HepG2 (cell line): ENCODE results near the gene TBC1D16. TPM values are rescaled to one million over a fixed set of nuclear protein-coding genes. Genes with fewer than 3 reads are reported as not detected.

Experiments
- AGO1 ChIP-seq: fragments of 200-400 bp; formaldehyde crosslinking; IDR thresholded peaks from 2 replicates; pipeline ENCODE4 v1.6.1; 2017; ENCODE audit warnings: mild to moderate bottlenecking, low read depth, low read length, moderate library complexity; ENCODE audit not compliant: poor library complexity, severe bottlenecking
- CBX1 ChIP-seq: IDR thresholded peaks from one replicate; pipeline ENCODE4 v1.6.1; 2016; ENCODE audit warnings: antibody characterized with exemption, low read depth
- FOSL2 ChIP-seq: sonication (generic); formaldehyde crosslinking; IDR thresholded peaks from 2 replicates; pipeline ENCODE4 v1.4.0; 2020; ENCODE audit warnings: missing genetic modification reagents
- HNRNPL ChIP-seq: fragments of 200-400 bp; formaldehyde crosslinking; IDR thresholded peaks from 2 replicates; pipeline ENCODE4 v1.6.1; 2017; ENCODE audit warnings: mild to moderate bottlenecking, low read depth, low read length
- MED8 ChIP-seq: sonication (generic); formaldehyde crosslinking; IDR thresholded peaks from 2 replicates; pipeline ENCODE4 v1.8.1; 2023; ENCODE audit warnings: mild to moderate bottlenecking, missing genetic modification reagents; ENCODE audit not compliant: insufficient replicate concordance
- MTA1 ChIP-seq: sonication (generic); formaldehyde crosslinking; IDR thresholded peaks from 2 replicates; pipeline ENCODE4 v1.4.0; 2020; ENCODE audit warnings: missing genetic modification reagents, mild to moderate bottlenecking, borderline replicate concordance
- NFKB2 ChIP-seq: sonication (generic); formaldehyde crosslinking; IDR thresholded peaks from 2 replicates; pipeline ENCODE4 v1.4.0; 2020; ENCODE audit warnings: missing genetic modification reagents, borderline replicate concordance
- POLR2A ChIP-seq, 2 experiments: IDR thresholded peaks; 2 replicates each; pipeline ENCODE4 v1.6.1; 2011; ENCODE audit warnings: low read depth in 2 of 2, low read length in 2 of 2, mild to moderate bottlenecking in 1 of 2, moderate library complexity in 1 of 2; ENCODE audit not compliant: insufficient read depth in 1 of 2
- ZBTB42 ChIP-seq: sonication (generic); formaldehyde crosslinking; IDR thresholded peaks from 2 replicates; pipeline ENCODE4 v1.5.0; 2020; ENCODE audit warnings: mild to moderate bottlenecking, missing genetic modification reagents
- ZBTB7A ChIP-seq: sonication (generic); formaldehyde crosslinking; IDR thresholded peaks from 2 replicates; pipeline ENCODE4 v1.8.0; 2022; ENCODE audit warnings: mild to moderate bottlenecking, missing genetic modification reagents
- ZFP41 ChIP-seq: sonication (generic); formaldehyde crosslinking; IDR thresholded peaks from 2 replicates; pipeline ENCODE4 v1.4.0; 2020; ENCODE audit warnings: mild to moderate bottlenecking, missing genetic modification reagents, borderline replicate concordance
- ZNF138 ChIP-seq: sonication (generic); formaldehyde crosslinking; IDR thresholded peaks from 2 replicates; pipeline ENCODE4 v1.5.0; 2020; ENCODE audit warnings: mild to moderate bottlenecking, low read depth, missing genetic modification reagents
- ZNF232 ChIP-seq: sonication (generic); formaldehyde crosslinking; IDR thresholded peaks from 2 replicates; pipeline ENCODE4 v1.4.0; 2020; ENCODE audit warnings: missing genetic modification reagents, borderline replicate concordance
- ZNF572 ChIP-seq: sonication (generic); formaldehyde crosslinking; IDR thresholded peaks from 2 replicates; pipeline ENCODE4 v1.5.1; 2020; ENCODE audit warnings: mild to moderate bottlenecking, missing genetic modification reagents
- ZNF629 ChIP-seq: sonication (generic); formaldehyde crosslinking; conservative IDR thresholded peaks from 2 replicates; pipeline ENCODE4 v1.5.0; 2020; ENCODE audit warnings: missing genetic modification reagents
- ZNF790 ChIP-seq: sonication (generic); formaldehyde crosslinking; IDR thresholded peaks from 2 replicates; pipeline ENCODE4 v1.8.0; 2022; ENCODE audit warnings: missing genetic modification reagents, mild to moderate bottlenecking, borderline replicate concordance
- ZSCAN22 ChIP-seq: sonication (generic); formaldehyde crosslinking; IDR thresholded peaks from 2 replicates; pipeline ENCODE4 v1.4.0; 2020; ENCODE audit warnings: mild to moderate bottlenecking, missing genetic modification reagents
- polyA plus RNA-seq, 8 experiments: library from polyadenylated mRNA; depleted of rRNA in 3 of 8; stranded (reverse) in 7 of 8; unstranded in 1 of 8; fragments of >200 nt; fragmentation: Illumina TruSeq in 4 of 8; extraction: Trizol in 4 of 8; gene quantifications; 2 replicates each; pipeline versions ENCODE4 v1.2.1 to v1.2.3, GENCODE V29; 2011 to 2016; ENCODE audit warnings: low read depth in 4 of 8, missing spikeins in 1 of 8, mixed read lengths in 1 of 8; ENCODE audit not compliant: insufficient read depth in 1 of 8
- total RNA-seq, 5 experiments: library from RNA; depleted of rRNA; stranded (reverse); fragments of >200 nt; fragmentation: Illumina TruSeq; extraction: Trizol; gene quantifications; 2 replicates each; pipeline ENCODE4 v1.2.3, GENCODE V29; 2016; ENCODE audit warnings: low read depth in 1 of 5
- TF ChIP-seq, protein P1 (sequence below): sonication (generic); formaldehyde crosslinking; IDR thresholded peaks from 2 replicates; pipeline ENCODE4 v1.5.0; 2020; ENCODE audit warnings: mild to moderate bottlenecking, missing genetic modification reagents
- TF ChIP-seq, protein P2 (sequence below): sonication (generic); formaldehyde crosslinking; IDR thresholded peaks from 2 replicates; pipeline ENCODE4 v1.4.0; 2020; ENCODE audit warnings: mild to moderate bottlenecking, missing genetic modification reagents
- TF ChIP-seq, protein P3 (sequence below): sonication (generic); formaldehyde crosslinking; IDR thresholded peaks from 2 replicates; pipeline ENCODE4 v1.4.0; 2020; ENCODE audit warnings: low read depth, mild to moderate bottlenecking, missing genetic modification reagents
- TF ChIP-seq, protein P4 (sequence below): sonication (generic); formaldehyde crosslinking; IDR thresholded peaks from 2 replicates; pipeline ENCODE4 v1.9.0; 2022; ENCODE audit warnings: missing genetic modification reagents, mild to moderate bottlenecking, borderline replicate concordance
- TF ChIP-seq, protein P5 (sequence below): sonication (generic); formaldehyde crosslinking; IDR thresholded peaks from 2 replicates; pipeline ENCODE4 v1.5.1; 2020; ENCODE audit warnings: mild to moderate bottlenecking, missing genetic modification reagents, moderate library complexity

Gene TBC1D16
- total and polyA plus RNA-seq, 2 of the 13 experiments (the other 11 are each of a cell fraction or from before 2014, with no cell fraction given), result 14.9 to 24.9 TPM

DNA sequence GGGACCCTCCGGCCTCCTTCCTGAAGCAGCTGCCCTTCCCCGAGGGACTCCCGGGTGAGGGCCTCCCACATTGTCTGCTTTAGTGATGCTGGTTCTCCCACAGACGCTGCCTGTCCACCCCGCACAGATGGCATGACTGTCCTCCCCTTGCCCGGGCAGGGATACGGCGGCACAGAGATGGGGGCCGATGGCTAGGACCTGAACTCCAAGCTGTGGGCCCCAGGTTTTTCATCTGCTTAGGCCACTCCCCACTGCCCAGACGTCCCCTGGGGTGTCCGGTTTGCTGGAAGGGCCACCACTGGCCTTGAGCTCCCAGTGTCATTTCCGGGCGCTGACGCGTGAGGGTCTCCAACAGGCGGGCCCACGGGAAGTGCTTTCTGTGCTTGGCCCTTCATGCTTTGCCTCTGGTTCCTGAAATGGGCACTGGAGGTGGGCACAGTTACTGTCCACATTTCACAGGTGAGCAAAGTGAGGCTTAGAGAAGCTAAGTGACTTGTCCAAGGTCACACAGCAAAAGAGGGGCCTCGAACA is 109.0 kb downstream of the TBC1D16 start (continued):
- TF ChIP-seq, protein P1, sequence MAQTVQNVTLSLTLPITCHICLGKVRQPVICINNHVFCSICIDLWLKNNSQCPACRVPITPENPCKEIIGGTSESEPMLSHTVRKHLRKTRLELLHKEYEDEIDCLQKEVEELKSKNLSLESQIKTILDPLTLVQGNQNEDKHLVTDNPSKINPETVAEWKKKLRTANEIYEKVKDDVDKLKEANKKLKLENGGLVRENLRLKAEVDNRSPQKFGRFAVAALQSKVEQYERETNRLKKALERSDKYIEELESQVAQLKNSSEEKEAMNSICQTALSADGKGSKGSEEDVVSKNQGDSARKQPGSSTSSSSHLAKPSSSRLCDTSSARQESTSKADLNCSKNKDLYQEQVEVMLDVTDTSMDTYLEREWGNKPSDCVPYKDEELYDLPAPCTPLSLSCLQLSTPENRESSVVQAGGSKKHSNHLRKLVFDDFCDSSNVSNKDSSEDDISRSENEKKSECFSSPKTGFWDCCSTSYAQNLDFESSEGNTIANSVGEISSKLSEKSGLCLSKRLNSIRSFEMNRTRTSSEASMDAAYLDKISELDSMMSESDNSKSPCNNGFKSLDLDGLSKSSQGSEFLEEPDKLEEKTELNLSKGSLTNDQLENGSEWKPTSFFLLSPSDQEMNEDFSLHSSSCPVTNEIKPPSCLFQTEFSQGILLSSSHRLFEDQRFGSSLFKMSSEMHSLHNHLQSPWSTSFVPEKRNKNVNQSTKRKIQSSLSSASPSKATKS (CRISPR knock-in tag), result no peak
- TF ChIP-seq NFKB2 (CRISPR knock-in tag), result peak; percentile 22; the same call in 1 of the 2 replicates
- no peak for TF ChIP-seq ZNF790
- TF ChIP-seq, protein P2, sequence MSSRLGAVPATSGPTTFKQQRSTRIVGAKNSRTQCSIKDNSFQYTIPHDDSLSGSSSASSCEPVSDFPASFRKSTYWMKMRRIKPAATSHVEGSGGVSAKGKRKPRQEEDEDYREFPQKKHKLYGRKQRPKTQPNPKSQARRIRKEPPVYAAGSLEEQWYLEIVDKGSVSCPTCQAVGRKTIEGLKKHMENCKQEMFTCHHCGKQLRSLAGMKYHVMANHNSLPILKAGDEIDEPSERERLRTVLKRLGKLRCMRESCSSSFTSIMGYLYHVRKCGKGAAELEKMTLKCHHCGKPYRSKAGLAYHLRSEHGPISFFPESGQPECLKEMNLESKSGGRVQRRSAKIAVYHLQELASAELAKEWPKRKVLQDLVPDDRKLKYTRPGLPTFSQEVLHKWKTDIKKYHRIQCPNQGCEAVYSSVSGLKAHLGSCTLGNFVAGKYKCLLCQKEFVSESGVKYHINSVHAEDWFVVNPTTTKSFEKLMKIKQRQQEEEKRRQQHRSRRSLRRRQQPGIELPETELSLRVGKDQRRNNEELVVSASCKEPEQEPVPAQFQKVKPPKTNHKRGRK (CRISPR knock-in tag), result no peak
- TF ChIP-seq POLR2A (IDR thresholded peaks at IDR 0.05; ENCODE audit: insufficient read depth in 1 of 2, low read depth in 2 of 2, low read length in 2 of 2), result peak in 1 of 2 experiments; percentile 21; a peak in 1 of 4 replicates
- TF ChIP-seq ZNF629 (CRISPR knock-in tag), result peak; percentile 92
- TF ChIP-seq HNRNPL, result peak; percentile 93
- 0 out of 2 replicates have a peak, but pooled peaks have one; percentile 37 for TF ChIP-seq ZNF572 (CRISPR knock-in tag)
- peak; percentile 20 for TF ChIP-seq AGO1
- TF ChIP-seq ZSCAN22 (CRISPR knock-in tag), result no peak
- no peak for TF ChIP-seq CBX1
- TF ChIP-seq ZNF138 (CRISPR knock-in tag), result peak; percentile 32; the same call in 1 of the 2 replicates
- TF ChIP-seq ZBTB7A, result peak; percentile 64
- TF ChIP-seq, protein P3, sequence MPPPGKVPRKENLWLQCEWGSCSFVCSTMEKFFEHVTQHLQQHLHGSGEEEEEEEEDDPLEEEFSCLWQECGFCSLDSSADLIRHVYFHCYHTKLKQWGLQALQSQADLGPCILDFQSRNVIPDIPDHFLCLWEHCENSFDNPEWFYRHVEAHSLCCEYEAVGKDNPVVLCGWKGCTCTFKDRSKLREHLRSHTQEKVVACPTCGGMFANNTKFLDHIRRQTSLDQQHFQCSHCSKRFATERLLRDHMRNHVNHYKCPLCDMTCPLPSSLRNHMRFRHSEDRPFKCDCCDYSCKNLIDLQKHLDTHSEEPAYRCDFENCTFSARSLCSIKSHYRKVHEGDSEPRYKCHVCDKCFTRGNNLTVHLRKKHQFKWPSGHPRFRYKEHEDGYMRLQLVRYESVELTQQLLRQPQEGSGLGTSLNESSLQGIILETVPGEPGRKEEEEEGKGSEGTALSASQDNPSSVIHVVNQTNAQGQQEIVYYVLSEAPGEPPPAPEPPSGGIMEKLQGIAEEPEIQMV, result no peak
- peak; percentile 10; the same call in 1 of the 2 replicates for TF ChIP-seq ZFP41
- peak; percentile 27 for TF ChIP-seq MED8 (CRISPR knock-in tag)
- TF ChIP-seq FOSL2 (CRISPR knock-in tag), result peak; percentile 51
- 0 out of 2 replicates have a peak, but pooled peaks have one; percentile 18 for TF ChIP-seq ZNF232 (CRISPR knock-in tag)
- no peak for TF ChIP-seq ZBTB42 (CRISPR knock-in tag)
- peak; percentile 13; the same call in 1 of the 2 replicates for TF ChIP-seq MTA1 (CRISPR knock-in tag)
- TF ChIP-seq, protein P4, sequence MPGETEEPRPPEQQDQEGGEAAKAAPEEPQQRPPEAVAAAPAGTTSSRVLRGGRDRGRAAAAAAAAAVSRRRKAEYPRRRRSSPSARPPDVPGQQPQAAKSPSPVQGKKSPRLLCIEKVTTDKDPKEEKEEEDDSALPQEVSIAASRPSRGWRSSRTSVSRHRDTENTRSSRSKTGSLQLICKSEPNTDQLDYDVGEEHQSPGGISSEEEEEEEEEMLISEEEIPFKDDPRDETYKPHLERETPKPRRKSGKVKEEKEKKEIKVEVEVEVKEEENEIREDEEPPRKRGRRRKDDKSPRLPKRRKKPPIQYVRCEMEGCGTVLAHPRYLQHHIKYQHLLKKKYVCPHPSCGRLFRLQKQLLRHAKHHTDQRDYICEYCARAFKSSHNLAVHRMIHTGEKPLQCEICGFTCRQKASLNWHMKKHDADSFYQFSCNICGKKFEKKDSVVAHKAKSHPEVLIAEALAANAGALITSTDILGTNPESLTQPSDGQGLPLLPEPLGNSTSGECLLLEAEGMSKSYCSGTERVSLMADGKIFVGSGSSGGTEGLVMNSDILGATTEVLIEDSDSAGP (CRISPR knock-in tag), result peak; percentile 76; the same call in 1 of the 2 replicates
- TF ChIP-seq, protein P5, sequence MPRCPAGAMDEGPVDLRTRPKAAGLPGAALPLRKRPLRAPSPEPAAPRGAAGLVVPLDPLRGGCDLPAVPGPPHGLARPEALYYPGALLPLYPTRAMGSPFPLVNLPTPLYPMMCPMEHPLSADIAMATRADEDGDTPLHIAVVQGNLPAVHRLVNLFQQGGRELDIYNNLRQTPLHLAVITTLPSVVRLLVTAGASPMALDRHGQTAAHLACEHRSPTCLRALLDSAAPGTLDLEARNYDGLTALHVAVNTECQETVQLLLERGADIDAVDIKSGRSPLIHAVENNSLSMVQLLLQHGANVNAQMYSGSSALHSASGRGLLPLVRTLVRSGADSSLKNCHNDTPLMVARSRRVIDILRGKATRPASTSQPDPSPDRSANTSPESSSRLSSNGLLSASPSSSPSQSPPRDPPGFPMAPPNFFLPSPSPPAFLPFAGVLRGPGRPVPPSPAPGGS (CRISPR knock-in tag), result peak; percentile 17; the same call in 1 of the 2 replicates
